SK-N-SH (cell line): ENCODE data around the gene MAK. TPM values are rescaled to one million over a fixed set of nuclear protein-coding genes. Genes with fewer than 3 reads are reported as not detected.

Source experiments
- CTCF ChIA-PET: fragments of 300-600, 350-600 bp; formaldehyde crosslinking; extraction: SDS; loops from one replicate; lab custom pipeline; 2021; lab: Yijun Ruan, JAX
- POLR2A ChIA-PET: fragments of 350-600 bp; sonication (Branson Sonifier 250); formaldehyde crosslinking; extraction: SDS; loops from one replicate; lab custom pipeline; 2020; ENCODE audit warnings: antibody characterized with exemption, inconsistent platforms; lab: Yijun Ruan, JAX
- DNase-seq: peaks from one replicate; pipeline ENCODE4 v3.0.0; 2012
- H2AFZ ChIP-seq: fragments of 200-600 bp; sonication (generic); 2 replicates; pipeline ENCODE4 v1.8.1; 2016; ENCODE audit warnings: antibody characterized with exemption, mild to moderate bottlenecking, low read depth
- H3F3A ChIP-seq: fragments of 200-600 bp; sonication (generic); replicated peaks from 2 replicates; pipeline ENCODE3; 2016; ENCODE audit warnings: antibody characterized with exemption, mild to moderate bottlenecking; ENCODE audit not compliant: insufficient read depth
- H3K27ac ChIP-seq, 2 experiments: fragments of 200-500 bp in 1 of 2; fragments of 200-600 bp in 1 of 2; sonication (Bioruptor generic) in 1 of 2; sonication (generic), shearing (Covaris generic) in 1 of 2; 2 replicates each; pipeline versions ENCODE4 v1.5.1 to v1.6.1; 2014 to 2016; ENCODE audit warnings: low read depth in 2 of 2, inconsistent platforms in 1 of 2, low read length in 1 of 2, mild to moderate bottlenecking in 1 of 2, mixed read lengths in 1 of 2
- H3K27me3 ChIP-seq: fragments of 200-600 bp; sonication (generic), shearing (Covaris generic); 2 replicates; pipeline ENCODE4 v1.6.1; 2016; ENCODE audit warnings: mixed run types; ENCODE audit not compliant: insufficient read depth
- H3K36me3 ChIP-seq, 2 experiments: fragments of 200-500 bp in 1 of 2; fragments of 200-600 bp in 1 of 2; sonication (Bioruptor generic) in 1 of 2; sonication (generic) in 1 of 2; replicated peaks in 1 of 2; 2 replicates each; pipeline versions ENCODE3 to v1.5.1; 2014 to 2016; ENCODE audit warnings: low read length in 1 of 2, mild to moderate bottlenecking in 1 of 2; ENCODE audit not compliant: insufficient read depth in 2 of 2, control insufficient read depth in 1 of 2
- H3K4me1 ChIP-seq, 2 experiments: fragments of 200-500 bp in 1 of 2; fragments of 200-600 bp in 1 of 2; sonication (Bioruptor generic) in 1 of 2; sonication (generic), shearing (Covaris generic) in 1 of 2; 2 replicates each; pipeline versions ENCODE4 v1.5.1 to v1.6.1; 2014 to 2016; ENCODE audit warnings: low read depth in 1 of 2, low read length in 1 of 2, mixed run types in 1 of 2; ENCODE audit not compliant: insufficient read depth in 2 of 2, control insufficient read depth in 1 of 2
- H3K4me2 ChIP-seq: fragments of 200-600 bp; sonication (generic), shearing (Covaris generic); 2 replicates; pipeline ENCODE4 v1.6.1; 2017; ENCODE audit warnings: mixed run types
- H3K4me3 ChIP-seq, 2 experiments: fragments of 200-500 bp in 1 of 2; fragments of 200-600 bp in 1 of 2; sonication (Bioruptor generic) in 1 of 2; sonication (generic), shearing (Covaris generic) in 1 of 2; 2 replicates each; pipeline versions ENCODE4 v1.5.1 to v1.8.1; 2014 to 2016; ENCODE audit warnings: low read depth in 2 of 2, inconsistent platforms in 1 of 2, low read length in 1 of 2, mild to moderate bottlenecking in 1 of 2, mixed read lengths in 1 of 2, moderate library complexity in 1 of 2
- H3K79me2 ChIP-seq: fragments of 200-600 bp; sonication (generic); 2 replicates; pipeline ENCODE4 v1.8.1; 2017; ENCODE audit warnings: mild to moderate bottlenecking; ENCODE audit not compliant: insufficient read depth
- H3K9ac ChIP-seq: fragments of 200-600 bp; sonication (generic); 2 replicates; pipeline ENCODE4 v1.6.1; 2017; ENCODE audit warnings: mixed run types
- H3K9me2 ChIP-seq: fragments of 200-600 bp; sonication (generic); 2 replicates; pipeline ENCODE4 v1.6.1; 2017; ENCODE audit warnings: mixed run types
- H3K9me3 ChIP-seq: fragments of 200-600 bp; sonication (generic); 2 replicates; pipeline ENCODE4 v1.6.1; 2017; ENCODE audit warnings: mixed run types, mild to moderate bottlenecking, moderate library complexity
- H4K20me1 ChIP-seq: fragments of 200-600 bp; sonication (generic); 2 replicates; pipeline ENCODE4 v1.6.1; 2017; ENCODE audit warnings: mild to moderate bottlenecking, mixed run types; ENCODE audit not compliant: insufficient read depth
- CHD2 ChIP-seq: fragments of 150-350 bp; IDR thresholded peaks from 2 replicates; pipeline ENCODE4 v1.6.1; 2018; ENCODE audit warnings: low read length; ENCODE audit not compliant: partially characterized antibody
- FOXJ3 ChIP-seq: sonication (generic); formaldehyde crosslinking; IDR thresholded peaks from 2 replicates; pipeline ENCODE4 v1.5.1; 2020; ENCODE audit warnings: mild to moderate bottlenecking, missing genetic modification reagents
- FOXM1 ChIP-seq: IDR thresholded peaks from 2 replicates; pipeline ENCODE4 v1.4.0; 2012; ENCODE audit warnings: low read depth, mild to moderate bottlenecking
- GABPA ChIP-seq: IDR thresholded peaks from 2 replicates; pipeline ENCODE4 v1.4.0; 2012; ENCODE audit warnings: low read depth, mild to moderate bottlenecking
- GATA2 ChIP-seq: sonication (generic); formaldehyde crosslinking; IDR thresholded peaks from 2 replicates; pipeline ENCODE4 v1.5.0; 2020; ENCODE audit warnings: mild to moderate bottlenecking, missing genetic modification reagents
- JUND ChIP-seq: IDR thresholded peaks from 2 replicates; pipeline ENCODE4 v1.4.0; 2012
- MAX ChIP-seq: IDR thresholded peaks from 2 replicates; pipeline ENCODE4 v1.4.0; 2012; ENCODE audit warnings: low read depth
- MEF2A ChIP-seq: IDR thresholded peaks from 2 replicates; pipeline ENCODE4 v1.4.0; 2012; ENCODE audit warnings: low read depth, borderline replicate concordance
- NRF1 ChIP-seq: IDR thresholded peaks from 2 replicates; pipeline ENCODE4 v1.6.1; 2012; ENCODE audit warnings: low read depth, mild to moderate bottlenecking, low read length
- POLR2AphosphoS5 ChIP-seq: IDR thresholded peaks from 2 replicates; pipeline ENCODE4 v1.6.1; 2012; ENCODE audit warnings: low read depth, low read length
- RCOR1 ChIP-seq: fragments of 150-350 bp; IDR thresholded peaks from 2 replicates; pipeline ENCODE4 v1.6.1; 2017; ENCODE audit warnings: antibody characterized with exemption, low read length
- RFX5 ChIP-seq: IDR thresholded peaks from 2 replicates; pipeline ENCODE4 v1.6.1; 2012; ENCODE audit warnings: mild to moderate bottlenecking, improper control_type of control experiment, low read length
- RXRA ChIP-seq: IDR thresholded peaks from 2 replicates; pipeline ENCODE4 v1.4.0; 2012; ENCODE audit warnings: low read depth, mild to moderate bottlenecking, borderline replicate concordance
- SIN3A ChIP-seq: IDR thresholded peaks from 2 replicates; pipeline ENCODE4 v1.6.1; 2012; ENCODE audit warnings: low read depth, mild to moderate bottlenecking, low read length, moderate library complexity, borderline replicate concordance
- USF2 ChIP-seq: fragments of 150-350 bp; IDR thresholded peaks from 2 replicates; pipeline ENCODE4 v1.6.1; 2017; ENCODE audit warnings: antibody characterized with exemption, low read length, low read depth, borderline replicate concordance
- WGBS: methylation state at CpG from one replicate; pipeline ENCODE4 v1.1.6; 2017; ENCODE audit warnings: low lambda C conversion rate; 5-methylcytosine and 5-hydroxymethylcytosine counted together
- polyA plus RNA-seq, 3 experiments: library from polyadenylated mRNA; depleted of rRNA; stranded (reverse); fragments of >200 nt; gene quantifications; 2 replicates each; pipeline ENCODE4 v1.2.3, GENCODE V29; 2012
- TF ChIP-seq, protein P1 (sequence below): fragments of 150-350 bp; IDR thresholded peaks from 2 replicates; pipeline ENCODE4 v1.6.1; 2016; ENCODE audit warnings: mild to moderate bottlenecking, low read depth, low read length
- TF ChIP-seq, protein P2 (sequence below): IDR thresholded peaks from 2 replicates; pipeline ENCODE4; 2012
- TF ChIP-seq, protein P3 (sequence below): IDR thresholded peaks from 2 replicates; pipeline ENCODE4 v1.6.1; 2012; ENCODE audit warnings: mild to moderate bottlenecking, low read depth, low read length, moderate library complexity
- TF ChIP-seq, protein P4 (sequence below): IDR thresholded peaks from 2 replicates; pipeline ENCODE4 v1.4.0; 2012; ENCODE audit warnings: low read depth, borderline replicate concordance

The MAK gene
- polyA plus RNA-seq, 1 of the 3 experiments (the other 2 are of a cell fraction), result 0.02 TPM

DNA sequence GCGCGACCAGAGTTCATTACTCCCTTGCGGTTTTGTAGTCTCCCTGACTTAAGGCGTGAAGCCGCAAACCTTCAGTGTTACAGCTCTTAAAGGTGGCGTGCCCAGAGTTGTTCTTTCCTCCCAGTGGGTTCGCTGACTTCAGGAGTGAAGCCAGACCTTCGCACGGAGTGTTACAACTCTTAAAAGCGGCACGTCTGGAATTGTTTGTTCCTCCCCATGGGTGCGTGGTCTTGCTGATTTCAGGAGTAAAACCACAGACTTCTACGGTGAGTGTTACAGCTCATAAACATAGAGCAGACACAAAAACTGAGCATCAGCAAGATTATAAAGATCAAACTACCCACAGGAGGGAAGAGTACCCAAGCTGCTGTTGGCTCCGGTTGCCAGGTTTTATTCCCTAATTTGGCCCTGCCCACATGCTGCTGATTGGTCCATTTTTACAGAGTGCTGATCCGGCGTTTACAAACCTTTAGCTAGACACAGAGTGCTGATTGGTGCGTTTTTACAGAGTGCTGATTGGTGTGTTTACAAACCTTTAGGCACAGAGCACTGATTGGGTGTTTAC, 105.1 kb downstream of the MAK start:
- Histone ChIP-seq H3K9me2 (no peaks in the 10 kb centered on the region), H3F3A (peaks cover 8% of the 10 kb centered on the region), H3K79me2 (peaks cover 8% of the 10 kb centered on the region; the same call in 1 of the 2 replicates), H4K20me1 (no peaks in the 10 kb centered on the region), H3K4me3 (no peak overlapping the region), H3K27me3 (no peaks in the 10 kb centered on the region), H3K27ac (no peak overlapping the region), H2AFZ (no peak overlapping the region), H3K4me1 (no peaks in the 10 kb centered on the region), H3K9me3 (no peaks in the 10 kb centered on the region), H3K36me3 (peaks cover 27 to 28% of the 10 kb centered on the region in 2 experiments), H3K9ac (no peak overlapping the region), H3K4me2 (no peak overlapping the region)
- WGBS, result 99% methylated on average over 15 of the region's 17 CpGs
- DNase-seq, result no peak
- TF ChIP-seq, protein P1, sequence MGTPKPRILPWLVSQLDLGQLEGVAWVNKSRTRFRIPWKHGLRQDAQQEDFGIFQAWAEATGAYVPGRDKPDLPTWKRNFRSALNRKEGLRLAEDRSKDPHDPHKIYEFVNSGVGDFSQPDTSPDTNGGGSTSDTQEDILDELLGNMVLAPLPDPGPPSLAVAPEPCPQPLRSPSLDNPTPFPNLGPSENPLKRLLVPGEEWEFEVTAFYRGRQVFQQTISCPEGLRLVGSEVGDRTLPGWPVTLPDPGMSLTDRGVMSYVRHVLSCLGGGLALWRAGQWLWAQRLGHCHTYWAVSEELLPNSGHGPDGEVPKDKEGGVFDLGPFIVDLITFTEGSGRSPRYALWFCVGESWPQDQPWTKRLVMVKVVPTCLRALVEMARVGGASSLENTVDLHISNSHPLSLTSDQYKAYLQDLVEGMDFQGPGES, result no peak
- TF ChIP-seq NRF1, result no peak
- CTCF ChIA-PET, result no interaction called here
- POLR2A ChIA-PET, result interaction anchor here (0.7 kb wide), 1 partner anchor 34 kb away, joined by 3 read pairs; no protein-coding TSS in a partner anchor

- Histone ChIP-seq H3K4me2 (no peak overlapping the region), H2AFZ (no peak overlapping the region), H3K9me3 (no peaks in the 10 kb centered on the region), H3F3A (peaks cover 5% of the 10 kb centered on the region), H3K79me2 (peaks cover 28% of the 10 kb centered on the region; the same call in 1 of the 2 replicates), H3K27me3 (no peaks in the 10 kb centered on the region), H3K9ac (no peak overlapping the region), H4K20me1 (no peaks in the 10 kb centered on the region), H3K27ac (no peak overlapping the region), H3K4me3 (no peak overlapping the region), H3K36me3 (peaks cover 29 to 34% of the 10 kb centered on the region in 2 experiments), H3K4me1 (no peaks in the 10 kb centered on the region), H3K9me2 (no peaks in the 10 kb centered on the region)
- WGBS, result 70% methylated on average over 3 of the region's 3 CpGs
- CTCF ChIA-PET, result interaction anchor here (1.3 kb wide), 1 partner anchor 220 kb away, joined by 3 read pairs; no protein-coding TSS in a partner anchor
- POLR2A ChIA-PET, result no interaction called here
- no peak for DNase-seq
- TF ChIP-seq FOXM1 (no peak), SIN3A (no peak), JUND (no peak), GABPA (no peak), MEF2A (no peak), USF2 (no peak), CHD2 (no peak), RXRA (no peak), FOXJ3 (CRISPR knock-in tag) (no peak), RCOR1 (no peak), GATA2 (CRISPR knock-in tag) (no peak), RFX5 (no peak), MAX (no peak), POLR2AphosphoS5 (no peak)
- TF ChIP-seq, protein P2, sequence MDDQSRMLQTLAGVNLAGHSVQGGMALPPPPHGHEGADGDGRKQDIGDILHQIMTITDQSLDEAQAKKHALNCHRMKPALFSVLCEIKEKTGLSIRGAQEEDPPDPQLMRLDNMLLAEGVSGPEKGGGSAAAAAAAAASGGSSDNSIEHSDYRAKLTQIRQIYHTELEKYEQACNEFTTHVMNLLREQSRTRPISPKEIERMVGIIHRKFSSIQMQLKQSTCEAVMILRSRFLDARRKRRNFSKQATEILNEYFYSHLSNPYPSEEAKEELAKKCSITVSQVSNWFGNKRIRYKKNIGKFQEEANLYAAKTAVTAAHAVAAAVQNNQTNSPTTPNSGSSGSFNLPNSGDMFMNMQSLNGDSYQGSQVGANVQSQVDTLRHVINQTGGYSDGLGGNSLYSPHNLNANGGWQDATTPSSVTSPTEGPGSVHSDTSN, result no peak
- TF ChIP-seq, protein P3, sequence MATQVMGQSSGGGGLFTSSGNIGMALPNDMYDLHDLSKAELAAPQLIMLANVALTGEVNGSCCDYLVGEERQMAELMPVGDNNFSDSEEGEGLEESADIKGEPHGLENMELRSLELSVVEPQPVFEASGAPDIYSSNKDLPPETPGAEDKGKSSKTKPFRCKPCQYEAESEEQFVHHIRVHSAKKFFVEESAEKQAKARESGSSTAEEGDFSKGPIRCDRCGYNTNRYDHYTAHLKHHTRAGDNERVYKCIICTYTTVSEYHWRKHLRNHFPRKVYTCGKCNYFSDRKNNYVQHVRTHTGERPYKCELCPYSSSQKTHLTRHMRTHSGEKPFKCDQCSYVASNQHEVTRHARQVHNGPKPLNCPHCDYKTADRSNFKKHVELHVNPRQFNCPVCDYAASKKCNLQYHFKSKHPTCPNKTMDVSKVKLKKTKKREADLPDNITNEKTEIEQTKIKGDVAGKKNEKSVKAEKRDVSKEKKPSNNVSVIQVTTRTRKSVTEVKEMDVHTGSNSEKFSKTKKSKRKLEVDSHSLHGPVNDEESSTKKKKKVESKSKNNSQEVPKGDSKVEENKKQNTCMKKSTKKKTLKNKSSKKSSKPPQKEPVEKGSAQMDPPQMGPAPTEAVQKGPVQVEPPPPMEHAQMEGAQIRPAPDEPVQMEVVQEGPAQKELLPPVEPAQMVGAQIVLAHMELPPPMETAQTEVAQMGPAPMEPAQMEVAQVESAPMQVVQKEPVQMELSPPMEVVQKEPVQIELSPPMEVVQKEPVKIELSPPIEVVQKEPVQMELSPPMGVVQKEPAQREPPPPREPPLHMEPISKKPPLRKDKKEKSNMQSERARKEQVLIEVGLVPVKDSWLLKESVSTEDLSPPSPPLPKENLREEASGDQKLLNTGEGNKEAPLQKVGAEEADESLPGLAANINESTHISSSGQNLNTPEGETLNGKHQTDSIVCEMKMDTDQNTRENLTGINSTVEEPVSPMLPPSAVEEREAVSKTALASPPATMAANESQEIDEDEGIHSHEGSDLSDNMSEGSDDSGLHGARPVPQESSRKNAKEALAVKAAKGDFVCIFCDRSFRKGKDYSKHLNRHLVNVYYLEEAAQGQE, result no peak
- TF ChIP-seq, protein P4, sequence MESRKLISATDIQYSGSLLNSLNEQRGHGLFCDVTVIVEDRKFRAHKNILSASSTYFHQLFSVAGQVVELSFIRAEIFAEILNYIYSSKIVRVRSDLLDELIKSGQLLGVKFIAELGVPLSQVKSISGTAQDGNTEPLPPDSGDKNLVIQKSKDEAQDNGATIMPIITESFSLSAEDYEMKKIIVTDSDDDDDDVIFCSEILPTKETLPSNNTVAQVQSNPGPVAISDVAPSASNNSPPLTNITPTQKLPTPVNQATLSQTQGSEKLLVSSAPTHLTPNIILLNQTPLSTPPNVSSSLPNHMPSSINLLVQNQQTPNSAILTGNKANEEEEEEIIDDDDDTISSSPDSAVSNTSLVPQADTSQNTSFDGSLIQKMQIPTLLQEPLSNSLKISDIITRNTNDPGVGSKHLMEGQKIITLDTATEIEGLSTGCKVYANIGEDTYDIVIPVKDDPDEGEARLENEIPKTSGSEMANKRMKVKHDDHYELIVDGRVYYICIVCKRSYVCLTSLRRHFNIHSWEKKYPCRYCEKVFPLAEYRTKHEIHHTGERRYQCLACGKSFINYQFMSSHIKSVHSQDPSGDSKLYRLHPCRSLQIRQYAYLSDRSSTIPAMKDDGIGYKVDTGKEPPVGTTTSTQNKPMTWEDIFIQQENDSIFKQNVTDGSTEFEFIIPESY, result no peak
Observed at GRCh38 chr6:10730254-10730653, 108.1 kb downstream of the MAK start.
